Measurements from ENCODE around the gene NFKBIB.

DNA sequence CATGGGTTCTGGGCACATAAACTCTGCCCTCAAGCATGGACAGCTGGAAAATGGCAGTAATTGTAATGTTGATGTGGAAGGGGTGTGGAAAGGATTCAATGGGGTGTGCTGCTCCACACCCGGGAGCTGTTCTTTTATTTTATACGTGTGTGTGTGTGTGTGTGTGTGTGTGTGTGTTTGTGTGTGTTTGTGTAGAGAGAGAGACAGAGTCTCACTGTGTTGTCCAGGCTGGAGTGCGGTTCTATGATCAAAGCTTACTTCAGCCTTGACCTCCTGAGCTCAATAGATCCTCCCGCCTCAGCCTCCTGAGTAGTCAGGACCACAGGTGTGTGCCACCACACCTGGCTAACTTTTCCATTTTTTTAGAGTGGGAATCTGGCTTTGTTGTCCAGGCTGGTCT, 33.8 kb downstream of the NFKBIB start:
- TF ChIP-seq, protein P1, sequence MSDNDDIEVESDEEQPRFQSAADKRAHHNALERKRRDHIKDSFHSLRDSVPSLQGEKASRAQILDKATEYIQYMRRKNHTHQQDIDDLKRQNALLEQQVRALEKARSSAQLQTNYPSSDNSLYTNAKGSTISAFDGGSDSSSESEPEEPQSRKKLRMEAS (CRISPR knock-in tag; IDR thresholded peaks at IDR 0.05), result no peak
- TF ChIP-seq, protein P2, sequence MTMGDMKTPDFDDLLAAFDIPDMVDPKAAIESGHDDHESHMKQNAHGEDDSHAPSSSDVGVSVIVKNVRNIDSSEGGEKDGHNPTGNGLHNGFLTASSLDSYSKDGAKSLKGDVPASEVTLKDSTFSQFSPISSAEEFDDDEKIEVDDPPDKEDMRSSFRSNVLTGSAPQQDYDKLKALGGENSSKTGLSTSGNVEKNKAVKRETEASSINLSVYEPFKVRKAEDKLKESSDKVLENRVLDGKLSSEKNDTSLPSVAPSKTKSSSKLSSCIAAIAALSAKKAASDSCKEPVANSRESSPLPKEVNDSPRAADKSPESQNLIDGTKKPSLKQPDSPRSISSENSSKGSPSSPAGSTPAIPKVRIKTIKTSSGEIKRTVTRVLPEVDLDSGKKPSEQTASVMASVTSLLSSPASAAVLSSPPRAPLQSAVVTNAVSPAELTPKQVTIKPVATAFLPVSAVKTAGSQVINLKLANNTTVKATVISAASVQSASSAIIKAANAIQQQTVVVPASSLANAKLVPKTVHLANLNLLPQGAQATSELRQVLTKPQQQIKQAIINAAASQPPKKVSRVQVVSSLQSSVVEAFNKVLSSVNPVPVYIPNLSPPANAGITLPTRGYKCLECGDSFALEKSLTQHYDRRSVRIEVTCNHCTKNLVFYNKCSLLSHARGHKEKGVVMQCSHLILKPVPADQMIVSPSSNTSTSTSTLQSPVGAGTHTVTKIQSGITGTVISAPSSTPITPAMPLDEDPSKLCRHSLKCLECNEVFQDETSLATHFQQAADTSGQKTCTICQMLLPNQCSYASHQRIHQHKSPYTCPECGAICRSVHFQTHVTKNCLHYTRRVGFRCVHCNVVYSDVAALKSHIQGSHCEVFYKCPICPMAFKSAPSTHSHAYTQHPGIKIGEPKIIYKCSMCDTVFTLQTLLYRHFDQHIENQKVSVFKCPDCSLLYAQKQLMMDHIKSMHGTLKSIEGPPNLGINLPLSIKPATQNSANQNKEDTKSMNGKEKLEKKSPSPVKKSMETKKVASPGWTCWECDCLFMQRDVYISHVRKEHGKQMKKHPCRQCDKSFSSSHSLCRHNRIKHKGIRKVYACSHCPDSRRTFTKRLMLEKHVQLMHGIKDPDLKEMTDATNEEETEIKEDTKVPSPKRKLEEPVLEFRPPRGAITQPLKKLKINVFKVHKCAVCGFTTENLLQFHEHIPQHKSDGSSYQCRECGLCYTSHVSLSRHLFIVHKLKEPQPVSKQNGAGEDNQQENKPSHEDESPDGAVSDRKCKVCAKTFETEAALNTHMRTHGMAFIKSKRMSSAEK (CRISPR knock-in tag; IDR thresholded peaks at IDR 0.05; ENCODE audit: borderline replicate concordance), result no peak
- TF ChIP-seq TP53 (CRISPR knock-in tag; IDR thresholded peaks at IDR 0.05), result no peak
- TF ChIP-seq TCF7 (CRISPR knock-in tag; IDR thresholded peaks at IDR 0.05; ENCODE audit: low read depth), result no peak
- TF ChIP-seq, protein P3, sequence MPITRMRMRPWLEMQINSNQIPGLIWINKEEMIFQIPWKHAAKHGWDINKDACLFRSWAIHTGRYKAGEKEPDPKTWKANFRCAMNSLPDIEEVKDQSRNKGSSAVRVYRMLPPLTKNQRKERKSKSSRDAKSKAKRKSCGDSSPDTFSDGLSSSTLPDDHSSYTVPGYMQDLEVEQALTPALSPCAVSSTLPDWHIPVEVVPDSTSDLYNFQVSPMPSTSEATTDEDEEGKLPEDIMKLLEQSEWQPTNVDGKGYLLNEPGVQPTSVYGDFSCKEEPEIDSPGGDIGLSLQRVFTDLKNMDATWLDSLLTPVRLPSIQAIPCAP (CRISPR knock-in tag; IDR thresholded peaks at IDR 0.05), result no peak
- TF ChIP-seq FOXJ3 (CRISPR knock-in tag; IDR thresholded peaks at IDR 0.05; ENCODE audit: borderline replicate concordance), result no peak

All from WTC11 (cell line).